Measurements from ENCODE around the gene LRMDA.

Gene LRMDA

DNA sequence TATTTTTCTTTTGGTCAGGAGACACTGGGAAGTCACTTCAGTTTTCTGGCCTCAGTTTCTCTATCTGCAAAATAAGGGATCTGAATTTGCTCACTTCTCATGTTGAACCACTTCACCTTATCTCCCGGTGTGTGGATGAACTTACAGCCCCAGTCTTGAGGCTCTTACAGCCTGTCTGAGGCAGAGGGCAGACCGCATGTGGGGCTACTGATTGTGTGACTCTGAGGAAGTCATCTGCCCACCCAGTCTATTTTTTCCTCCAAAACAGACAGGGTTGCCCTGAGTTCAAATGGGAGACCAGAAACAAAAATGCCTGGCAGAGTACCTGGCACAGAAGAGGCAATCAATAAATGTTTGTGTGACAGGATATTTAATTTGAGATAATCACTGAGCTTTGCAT is 78.3 kb downstream of the LRMDA start:
- TF ChIP-seq CTCF (conservative IDR thresholded peaks at IDR 0.05; ENCODE audit: low read depth, low read length): no peak
- Histone ChIP-seq H3K27me3 (ENCODE audit: insufficient read depth, low read depth) (no peaks in the 10 kb centered on the region), H3K4me2 (peak overlapping the region; percentile 41), H2AFZ (ENCODE audit: low read depth) (peak overlapping the region; percentile 82; the same call in 1 of the 2 replicates), H3K79me2 (ENCODE audit: insufficient read depth, low read depth) (no peaks in the 10 kb centered on the region), H3K27ac (no peak overlapping the region), H3K36me3 (ENCODE audit: insufficient read depth) (no peaks in the 10 kb centered on the region), H3K4me3 (IDR thresholded peaks at IDR 0.05; ENCODE audit: insufficient read depth, low read depth, low read length) (no peak overlapping the region), H3K9ac (no peak overlapping the region), H3K4me1 (ENCODE audit: low read depth, poor library complexity, severe bottlenecking) (peaks cover 20% of the 10 kb centered on the region), H4K20me1 (ENCODE audit: insufficient read depth) (no peaks in the 10 kb centered on the region)

- TF ChIP-seq CTCF (conservative IDR thresholded peaks at IDR 0.05; ENCODE audit: low read depth, low read length): no peak
- H3K27me3 ChIP-seq (ENCODE audit: insufficient read depth, low read depth): no peaks in the 10 kb centered on the region
- no peak overlapping the region for H3K4me2 ChIP-seq
- no peaks in the 10 kb centered on the region for H3K79me2 ChIP-seq (ENCODE audit: insufficient read depth, low read depth)
- H3K27ac ChIP-seq: no peak overlapping the region
- H4K20me1 ChIP-seq (ENCODE audit: insufficient read depth): no peaks in the 10 kb centered on the region
- no peaks in the 10 kb centered on the region for H3K36me3 ChIP-seq (ENCODE audit: insufficient read depth)
- H3K4me3 ChIP-seq (IDR thresholded peaks at IDR 0.05; ENCODE audit: insufficient read depth, low read depth, low read length): no peak overlapping the region
- peaks cover 20% of the 10 kb centered on the region for H3K4me1 ChIP-seq (ENCODE audit: low read depth, poor library complexity, severe bottlenecking)
- no peak overlapping the region for H3K9ac ChIP-seq
- H2AFZ ChIP-seq (ENCODE audit: low read depth): no peak overlapping the region
Observed at GRCh38 chr10:75511011-75511410, 79.6 kb downstream of the LRMDA start.

- no peak overlapping the region for H3K4me2 ChIP-seq
- no peaks in the 10 kb centered on the region for H3K27me3 ChIP-seq (ENCODE audit: insufficient read depth, low read depth)
- H3K79me2 ChIP-seq (ENCODE audit: insufficient read depth, low read depth): no peaks in the 10 kb centered on the region
- no peak overlapping the region for H3K27ac ChIP-seq
- H3K9ac ChIP-seq: no peak overlapping the region
- no peak for TF ChIP-seq CTCF (conservative IDR thresholded peaks at IDR 0.05; ENCODE audit: low read depth, low read length)
- H3K4me1 ChIP-seq (ENCODE audit: low read depth, poor library complexity, severe bottlenecking): peaks cover 23% of the 10 kb centered on the region
- H3K36me3 ChIP-seq (ENCODE audit: insufficient read depth): no peaks in the 10 kb centered on the region
- no peak overlapping the region for H2AFZ ChIP-seq (ENCODE audit: low read depth)
- H4K20me1 ChIP-seq (ENCODE audit: insufficient read depth): no peaks in the 10 kb centered on the region
- no peak overlapping the region for H3K4me3 ChIP-seq (IDR thresholded peaks at IDR 0.05; ENCODE audit: insufficient read depth, low read depth, low read length)
Observed at GRCh38 chr10:75512203-75512933, 80.9 kb downstream of the LRMDA start.

DNA sequence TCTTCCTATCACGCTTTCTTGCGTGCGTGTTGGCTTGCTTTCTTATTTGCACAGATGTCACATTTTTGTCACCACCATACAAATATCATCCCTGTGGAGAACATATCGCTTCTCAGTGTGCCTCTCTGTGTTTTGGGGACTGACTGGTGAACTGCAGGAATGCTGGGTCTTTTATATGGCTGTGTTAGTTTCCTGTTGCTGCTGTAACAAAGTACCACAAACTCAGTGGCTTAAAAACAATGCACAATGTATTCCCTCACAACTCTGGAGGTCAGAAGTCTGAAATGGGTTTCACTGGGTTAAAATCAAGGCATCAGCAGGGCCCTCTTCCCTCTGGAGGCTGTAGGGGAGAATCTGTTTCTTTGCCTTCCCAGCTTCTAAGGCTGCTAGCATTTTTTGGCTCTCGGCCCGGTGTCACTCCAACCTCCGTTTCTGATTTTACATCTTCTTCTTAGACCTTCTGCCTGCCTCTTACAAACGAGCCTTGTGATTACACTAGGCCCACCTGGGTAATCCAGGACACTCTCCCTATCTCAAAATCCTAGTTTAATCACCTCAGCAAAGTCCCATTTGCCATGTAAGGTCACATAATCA is 82.0 kb downstream of the LRMDA start:
- no peak overlapping the region for H3K4me3 ChIP-seq (IDR thresholded peaks at IDR 0.05; ENCODE audit: insufficient read depth, low read depth, low read length)
- TF ChIP-seq CTCF (conservative IDR thresholded peaks at IDR 0.05; ENCODE audit: low read depth, low read length): no peak
- H3K4me1 ChIP-seq (ENCODE audit: low read depth, poor library complexity, severe bottlenecking): peaks cover 18% of the 10 kb centered on the region
- no peaks in the 10 kb centered on the region for H3K36me3 ChIP-seq (ENCODE audit: insufficient read depth)
- H4K20me1 ChIP-seq (ENCODE audit: insufficient read depth): no peaks in the 10 kb centered on the region
- H3K9ac ChIP-seq: no peak overlapping the region
- H3K4me2 ChIP-seq: no peak overlapping the region
- H3K27me3 ChIP-seq (ENCODE audit: insufficient read depth, low read depth): no peaks in the 10 kb centered on the region
- H3K79me2 ChIP-seq (ENCODE audit: insufficient read depth, low read depth): no peaks in the 10 kb centered on the region
- no peak overlapping the region for H3K27ac ChIP-seq
- H2AFZ ChIP-seq (ENCODE audit: low read depth): no peak overlapping the region
